Activated T-cell treated with anti-CD3 and anti-CD28 coated beads, Interleukin-2, amount 50 U/mL, for 24 hours (primary cell): ENCODE data around the gene FIGLA.

Source experiments
- DNase-seq: peaks from one replicate; pipeline ENCODE4 v3.0.0-alpha.2; 2020
- H3K27ac Mint-ChIP-seq: 2 replicates; pipeline ENCODE4 v1.8.0; 2020; ENCODE audit warnings: mild to moderate bottlenecking, mixed read lengths
- H3K27me3 Mint-ChIP-seq: 2 replicates; pipeline ENCODE4 v1.8.0; 2020; ENCODE audit warnings: mixed read lengths
- H3K36me3 Mint-ChIP-seq: 2 replicates; pipeline ENCODE4 v1.8.0; 2020; ENCODE audit warnings: low read depth, mixed read lengths
- H3K4me1 Mint-ChIP-seq: 2 replicates; pipeline ENCODE4 v1.8.0; 2020; ENCODE audit warnings: low read depth, mixed read lengths
- H3K4me3 Mint-ChIP-seq: 2 replicates; pipeline ENCODE4 v1.8.0; 2020; ENCODE audit warnings: mild to moderate bottlenecking, moderate library complexity, mixed read lengths
- H3K9me3 Mint-ChIP-seq: 2 replicates; pipeline ENCODE4 v1.8.0; 2020; ENCODE audit warnings: mixed read lengths

FIGLA gene

GRCh38 chr2:70769450-70769849, 21.0 kb downstream of the FIGLA start:
- Mint-ChIP-seq H3K36me3 (no peaks in the 10 kb centered on the region), H3K27ac (peak overlapping the region; percentile 35), H3K4me1 (peaks cover 20% of the 10 kb centered on the region), H3K4me3 (no peak overlapping the region), H3K9me3 (no peaks in the 10 kb centered on the region), H3K27me3 (peaks cover 73% of the 10 kb centered on the region)
- no peak for DNase-seq

- peak overlapping the region; percentile 60 for H3K4me3 Mint-ChIP-seq
- peaks cover 68% of the 10 kb centered on the region for H3K27me3 Mint-ChIP-seq
- H3K9me3 Mint-ChIP-seq: no peaks in the 10 kb centered on the region
- no peaks in the 10 kb centered on the region for H3K36me3 Mint-ChIP-seq
- no peak for DNase-seq
- no peak overlapping the region for H3K27ac Mint-ChIP-seq
- peaks cover 20% of the 10 kb centered on the region for H3K4me1 Mint-ChIP-seq
Measured at GRCh38 chr2:70768590-70769085, 21.8 kb downstream of the FIGLA start.

DNA sequence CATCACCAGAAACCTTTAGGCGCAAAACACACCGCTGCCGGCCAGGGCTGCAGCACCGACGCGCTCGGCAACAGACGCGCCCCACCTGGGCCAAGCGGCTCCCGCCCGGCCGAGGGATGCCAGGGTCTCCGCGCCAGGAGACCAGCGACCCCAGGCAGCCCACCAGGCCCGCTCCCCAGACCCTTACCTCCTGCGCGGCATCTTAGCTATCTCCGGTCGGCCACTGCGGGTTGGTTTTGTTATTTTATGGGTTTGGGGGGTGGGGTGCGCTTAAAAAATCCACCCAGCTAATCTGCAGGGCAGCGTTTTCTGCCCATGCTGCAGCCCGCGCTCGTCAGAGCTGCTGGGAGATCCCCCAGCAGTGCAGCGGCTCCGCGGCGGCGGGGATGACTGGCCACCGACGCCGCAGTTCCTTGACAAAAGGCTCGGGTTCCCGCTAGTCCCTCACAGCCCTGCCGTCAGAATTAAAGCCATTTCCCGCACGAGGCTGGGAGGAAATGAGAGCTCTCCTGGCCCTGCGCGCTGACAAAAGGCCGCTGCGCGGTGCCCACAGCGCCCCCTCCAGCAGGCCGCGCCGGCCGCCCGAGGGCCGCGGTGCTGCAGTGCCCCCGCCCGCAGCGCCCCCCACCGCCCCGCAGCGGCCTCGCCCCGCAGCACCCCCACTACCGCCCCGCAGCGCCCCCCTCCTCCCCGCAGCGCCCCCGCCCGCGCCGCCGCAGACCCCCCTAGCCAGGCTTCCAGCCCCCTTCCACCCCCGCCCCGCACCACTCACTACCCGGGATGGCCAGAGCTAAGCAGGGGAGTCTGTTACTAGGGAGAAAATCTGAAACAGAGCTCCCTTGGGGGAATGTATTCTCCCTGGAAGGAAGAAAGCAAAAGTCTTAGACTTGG, 22.5 kb downstream of the FIGLA start, which contains the start of gene ADD2:
Gene ADD2 (minus strand): TSS at position 502 of the 891 bp plus-strand sequence. CDS start 61,792 bp downstream, outside the sequence.
- peak within 1 kb of the TSS; percentile 81 for H3K4me3 Mint-ChIP-seq
- H3K9me3 Mint-ChIP-seq: no peaks in the 10 kb centered on the region
- H3K4me1 Mint-ChIP-seq: peaks cover 20% of the 10 kb centered on the region
- H3K27me3 Mint-ChIP-seq: peaks cover 61% of the 10 kb centered on the region
- peak; percentile 69 for DNase-seq
- H3K27ac Mint-ChIP-seq: no peak within 1 kb of the TSS
- H3K36me3 Mint-ChIP-seq: no peaks in the 10 kb centered on the region

GRCh38 chr2:70767079-70767698, 23.3 kb downstream of the FIGLA start:
- no peak overlapping the region for H3K27ac Mint-ChIP-seq
- H3K4me3 Mint-ChIP-seq: peak overlapping the region; percentile 81
- peaks cover 20% of the 10 kb centered on the region for H3K4me1 Mint-ChIP-seq
- no peaks in the 10 kb centered on the region for H3K9me3 Mint-ChIP-seq
- H3K36me3 Mint-ChIP-seq: no peaks in the 10 kb centered on the region
- peaks cover 54% of the 10 kb centered on the region for H3K27me3 Mint-ChIP-seq
- DNase-seq: peak; percentile 53

- peaks cover 54% of the 10 kb centered on the region for H3K27me3 Mint-ChIP-seq
- peaks cover 20% of the 10 kb centered on the region for H3K4me1 Mint-ChIP-seq
- no peak overlapping the region for H3K27ac Mint-ChIP-seq
- H3K4me3 Mint-ChIP-seq: peak overlapping the region; percentile 75
- no peaks in the 10 kb centered on the region for H3K36me3 Mint-ChIP-seq
- DNase-seq: no peak
- no peaks in the 10 kb centered on the region for H3K9me3 Mint-ChIP-seq
Measured at GRCh38 chr2:70766357-70767078, 23.9 kb downstream of the FIGLA start.

- Mint-ChIP-seq H3K4me1 (peaks cover 20% of the 10 kb centered on the region), H3K27ac (no peak overlapping the region), H3K36me3 (no peaks in the 10 kb centered on the region), H3K9me3 (no peaks in the 10 kb centered on the region), H3K4me3 (no peak overlapping the region), H3K27me3 (peaks cover 48% of the 10 kb centered on the region)
- no peak for DNase-seq
Measured at GRCh38 chr2:70765507-70765906, 24.9 kb downstream of the FIGLA start.

- Mint-ChIP-seq H3K36me3 (no peaks in the 10 kb centered on the region), H3K27ac (no peak overlapping the region), H3K4me1 (no peaks in the 10 kb centered on the region), H3K27me3 (peaks cover 25% of the 10 kb centered on the region), H3K9me3 (no peaks in the 10 kb centered on the region), H3K4me3 (no peak overlapping the region)
- no peak for DNase-seq
Measured at GRCh38 chr2:70759446-70759845, 31.0 kb downstream of the FIGLA start.

- H3K36me3 Mint-ChIP-seq: no peaks in the 10 kb centered on the region
- H3K4me1 Mint-ChIP-seq: no peaks in the 10 kb centered on the region
- H3K27ac Mint-ChIP-seq: no peak overlapping the region
- H3K9me3 Mint-ChIP-seq: no peaks in the 10 kb centered on the region
- DNase-seq: no peak
- H3K27me3 Mint-ChIP-seq: peaks cover 22% of the 10 kb centered on the region
- H3K4me3 Mint-ChIP-seq: no peak overlapping the region
Measured at GRCh38 chr2:70757966-70758365, 32.5 kb downstream of the FIGLA start.

GRCh38 chr2:70757360-70757759, 33.1 kb downstream of the FIGLA start:
- no peak overlapping the region for H3K4me3 Mint-ChIP-seq
- no peaks in the 10 kb centered on the region for H3K4me1 Mint-ChIP-seq
- H3K27ac Mint-ChIP-seq: no peak overlapping the region
- H3K9me3 Mint-ChIP-seq: no peaks in the 10 kb centered on the region
- no peaks in the 10 kb centered on the region for H3K36me3 Mint-ChIP-seq
- DNase-seq: no peak
- peaks cover 22% of the 10 kb centered on the region for H3K27me3 Mint-ChIP-seq

- no peak for DNase-seq
- Mint-ChIP-seq H3K36me3 (no peaks in the 10 kb centered on the region), H3K9me3 (no peaks in the 10 kb centered on the region), H3K4me1 (no peaks in the 10 kb centered on the region), H3K27me3 (peaks cover 18% of the 10 kb centered on the region), H3K4me3 (no peak overlapping the region), H3K27ac (no peak overlapping the region)
Measured at GRCh38 chr2:70756128-70756527, 34.3 kb downstream of the FIGLA start.

- H3K4me3 Mint-ChIP-seq: no peak overlapping the region
- no peak for DNase-seq
- H3K36me3 Mint-ChIP-seq: no peaks in the 10 kb centered on the region
- H3K9me3 Mint-ChIP-seq: no peaks in the 10 kb centered on the region
- no peak overlapping the region for H3K27ac Mint-ChIP-seq
- H3K27me3 Mint-ChIP-seq: peaks cover 18% of the 10 kb centered on the region
- no peaks in the 10 kb centered on the region for H3K4me1 Mint-ChIP-seq
Measured at GRCh38 chr2:70753902-70754301, 36.5 kb downstream of the FIGLA start.

DNA sequence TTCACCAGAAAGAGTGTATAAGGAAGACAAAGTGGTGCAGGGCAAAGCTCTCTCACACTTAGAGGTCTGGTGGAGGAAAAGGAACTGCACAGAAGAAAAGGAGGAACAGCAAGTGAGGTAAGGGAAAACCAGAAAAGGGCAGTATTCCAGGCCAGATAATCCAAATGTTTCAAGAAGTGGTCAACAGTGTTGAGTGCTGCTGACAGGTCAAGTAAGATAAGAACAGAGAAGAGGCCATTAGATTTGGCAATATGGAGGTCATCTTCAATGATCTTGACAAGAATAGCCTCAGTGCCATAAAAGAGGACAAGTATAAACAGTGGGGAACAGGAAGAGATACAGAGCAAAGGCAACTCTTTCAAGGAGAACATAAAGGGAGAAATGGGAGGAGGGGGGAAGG, 37.4 kb downstream of the FIGLA start:
- Mint-ChIP-seq H3K9me3 (no peaks in the 10 kb centered on the region), H3K4me3 (no peak overlapping the region), H3K27me3 (peaks cover 12% of the 10 kb centered on the region), H3K27ac (no peak overlapping the region), H3K4me1 (no peaks in the 10 kb centered on the region), H3K36me3 (no peaks in the 10 kb centered on the region)
- DNase-seq: no peak

DNA sequence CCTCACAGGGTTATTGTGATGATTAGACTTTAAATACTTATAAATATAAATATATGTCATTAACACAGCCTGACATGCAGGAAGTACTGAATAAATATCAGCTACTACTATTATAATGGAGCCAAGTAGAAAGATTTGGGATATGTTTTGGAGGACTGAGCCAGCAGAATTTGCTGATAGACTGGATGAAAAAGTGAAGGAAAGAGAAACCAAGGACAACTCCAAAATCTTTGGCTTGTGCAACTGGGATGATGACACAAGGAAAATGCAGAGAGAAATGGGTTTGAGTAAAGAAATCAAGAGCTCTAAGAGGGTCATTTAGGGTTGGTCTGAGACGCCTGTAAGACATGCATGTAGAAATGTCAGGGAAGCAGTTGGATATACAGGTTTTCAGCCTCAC, 38.0 kb downstream of the FIGLA start:
- DNase-seq: no peak
- H3K9me3 Mint-ChIP-seq: peaks cover 2% of the 10 kb centered on the region
- peaks cover 1% of the 10 kb centered on the region for H3K4me1 Mint-ChIP-seq
- H3K27ac Mint-ChIP-seq: no peak overlapping the region
- no peaks in the 10 kb centered on the region for H3K36me3 Mint-ChIP-seq
- peaks cover 9% of the 10 kb centered on the region for H3K27me3 Mint-ChIP-seq
- no peak overlapping the region for H3K4me3 Mint-ChIP-seq

DNA sequence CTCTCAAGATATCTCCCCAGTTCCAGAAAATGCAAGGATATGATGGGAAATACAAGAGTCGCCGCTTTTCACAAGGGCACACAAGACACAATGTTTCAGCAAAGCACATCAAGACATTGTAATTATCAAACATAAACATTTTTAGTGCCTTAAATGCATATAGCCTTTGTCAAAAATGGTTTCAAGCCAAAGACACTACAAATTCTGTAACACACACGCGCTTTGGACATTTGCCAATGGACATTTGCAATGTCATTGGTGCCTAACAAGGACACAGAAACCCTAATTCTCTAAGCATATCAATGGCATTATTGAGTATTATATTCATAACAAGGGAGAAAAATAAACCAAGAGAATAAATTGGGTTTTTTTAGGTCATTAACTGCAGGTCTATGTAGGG, 38.6 kb downstream of the FIGLA start:
- Mint-ChIP-seq H3K4me3 (no peak overlapping the region), H3K36me3 (no peaks in the 10 kb centered on the region), H3K27me3 (peaks cover 10% of the 10 kb centered on the region), H3K9me3 (peaks cover 4% of the 10 kb centered on the region), H3K4me1 (peaks cover 3% of the 10 kb centered on the region), H3K27ac (no peak overlapping the region)
- no peak for DNase-seq
